GM21526 (cell line): Measurements from ENCODE around the gene CHRNE.
"Not testable (repeated sequence)": the region's sequence is repeated elsewhere in the genome, so short reads cannot be mapped to it uniquely, and the experiment has no call there.

ENCODE experiments used
- ATAC-seq: cut with Tn5 transposase; IDR thresholded peaks from one replicate; pipeline ENCODE4 v1.9.1; 2021; ENCODE audit warnings: moderate library complexity; ENCODE audit not compliant: unreplicated experiment, low FRiP score

CHRNE gene

GRCh38 chr17:4908301-4908700, 5.4 kb upstream of the CHRNE start:
- ATAC-seq, result no peak

GRCh38 chr17:4906642-4907041, 3.7 kb upstream of the CHRNE start:
- ATAC-seq, result not testable (repeated sequence)

GRCh38 chr17:4902540-4902939, 358 bp downstream of the CHRNE start:
- ATAC-seq, result no peak

- ATAC-seq, result no peak
These were observed 1.1 kb downstream of the CHRNE start for GRCh38 chr17:4901648-4902344.

GRCh38 chr17:4901108-4901647, 1.7 kb downstream of the CHRNE start:
- no peak for ATAC-seq

GRCh38 chr17:4900231-4901107, 2.4 kb downstream of the CHRNE start:
- no peak for ATAC-seq

GRCh38 chr17:4899341-4900230, 3.3 kb downstream of the CHRNE start, which contains the start of gene C17orf107:
Gene C17orf107 (plus strand): TSS chr17:4899536. CDS start chr17:4899763, 227 bp downstream.
- peak; percentile 39 for ATAC-seq

- ATAC-seq, result no peak
These were observed 4.0 kb downstream of the CHRNE start for GRCh38 chr17:4898927-4899326.

GRCh38 chr17:4898351-4898750, 4.5 kb downstream of the CHRNE start:
- no peak for ATAC-seq

GRCh38 chr17:4897785-4898184, 5.1 kb downstream of the CHRNE start:
- ATAC-seq, result no peak

GRCh38 chr17:4897198-4897687, 5.7 kb downstream of the CHRNE start:
- no peak for ATAC-seq

- no peak for ATAC-seq
These were observed 6.3 kb downstream of the CHRNE start for GRCh38 chr17:4896332-4897197.

GRCh38 chr17:4895657-4896331, 7.1 kb downstream of the CHRNE start:
- no peak for ATAC-seq

- no peak for ATAC-seq
These were observed 7.8 kb downstream of the CHRNE start for GRCh38 chr17:4895121-4895520.

GRCh38 chr17:4893721-4894560, 9.0 kb downstream of the CHRNE start:
- no peak for ATAC-seq

- ATAC-seq, result no peak
These were observed 9.6 kb downstream of the CHRNE start for GRCh38 chr17:4893272-4893671.

- ATAC-seq, result no peak
These were observed 10.2 kb downstream of the CHRNE start for GRCh38 chr17:4892499-4893221.
